ENCODE measurements around the gene BBX. TPM values are rescaled to one million over a fixed set of nuclear protein-coding genes. Genes with fewer than 3 reads are reported as not detected.

BBX gene
- total and polyA plus RNA-seq, 2 of the 13 experiments (the other 11 are each of a cell fraction or from before 2014, with no cell fraction given), result 13.7 to 23.2 TPM

DNA sequence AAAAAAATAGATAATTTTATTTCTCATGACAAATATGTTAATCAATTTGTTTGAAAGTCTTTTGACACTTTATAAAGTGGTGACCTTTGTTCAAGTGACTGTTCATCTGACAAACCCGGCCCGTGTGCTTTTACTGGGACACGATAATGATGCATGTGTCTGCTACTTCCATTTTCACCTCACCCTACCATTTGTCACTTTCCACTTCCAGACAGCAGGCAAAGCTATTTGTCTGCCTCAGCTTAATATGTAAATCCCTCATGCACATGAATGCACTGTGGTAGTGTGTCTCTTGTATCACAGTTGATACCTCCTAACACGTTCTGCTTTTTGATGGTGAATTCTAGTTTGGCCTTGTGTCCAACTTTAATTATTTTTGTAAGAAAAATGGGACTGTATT lies 204.3 kb downstream of the BBX start (continued):
- TF ChIP-seq, protein P1, sequence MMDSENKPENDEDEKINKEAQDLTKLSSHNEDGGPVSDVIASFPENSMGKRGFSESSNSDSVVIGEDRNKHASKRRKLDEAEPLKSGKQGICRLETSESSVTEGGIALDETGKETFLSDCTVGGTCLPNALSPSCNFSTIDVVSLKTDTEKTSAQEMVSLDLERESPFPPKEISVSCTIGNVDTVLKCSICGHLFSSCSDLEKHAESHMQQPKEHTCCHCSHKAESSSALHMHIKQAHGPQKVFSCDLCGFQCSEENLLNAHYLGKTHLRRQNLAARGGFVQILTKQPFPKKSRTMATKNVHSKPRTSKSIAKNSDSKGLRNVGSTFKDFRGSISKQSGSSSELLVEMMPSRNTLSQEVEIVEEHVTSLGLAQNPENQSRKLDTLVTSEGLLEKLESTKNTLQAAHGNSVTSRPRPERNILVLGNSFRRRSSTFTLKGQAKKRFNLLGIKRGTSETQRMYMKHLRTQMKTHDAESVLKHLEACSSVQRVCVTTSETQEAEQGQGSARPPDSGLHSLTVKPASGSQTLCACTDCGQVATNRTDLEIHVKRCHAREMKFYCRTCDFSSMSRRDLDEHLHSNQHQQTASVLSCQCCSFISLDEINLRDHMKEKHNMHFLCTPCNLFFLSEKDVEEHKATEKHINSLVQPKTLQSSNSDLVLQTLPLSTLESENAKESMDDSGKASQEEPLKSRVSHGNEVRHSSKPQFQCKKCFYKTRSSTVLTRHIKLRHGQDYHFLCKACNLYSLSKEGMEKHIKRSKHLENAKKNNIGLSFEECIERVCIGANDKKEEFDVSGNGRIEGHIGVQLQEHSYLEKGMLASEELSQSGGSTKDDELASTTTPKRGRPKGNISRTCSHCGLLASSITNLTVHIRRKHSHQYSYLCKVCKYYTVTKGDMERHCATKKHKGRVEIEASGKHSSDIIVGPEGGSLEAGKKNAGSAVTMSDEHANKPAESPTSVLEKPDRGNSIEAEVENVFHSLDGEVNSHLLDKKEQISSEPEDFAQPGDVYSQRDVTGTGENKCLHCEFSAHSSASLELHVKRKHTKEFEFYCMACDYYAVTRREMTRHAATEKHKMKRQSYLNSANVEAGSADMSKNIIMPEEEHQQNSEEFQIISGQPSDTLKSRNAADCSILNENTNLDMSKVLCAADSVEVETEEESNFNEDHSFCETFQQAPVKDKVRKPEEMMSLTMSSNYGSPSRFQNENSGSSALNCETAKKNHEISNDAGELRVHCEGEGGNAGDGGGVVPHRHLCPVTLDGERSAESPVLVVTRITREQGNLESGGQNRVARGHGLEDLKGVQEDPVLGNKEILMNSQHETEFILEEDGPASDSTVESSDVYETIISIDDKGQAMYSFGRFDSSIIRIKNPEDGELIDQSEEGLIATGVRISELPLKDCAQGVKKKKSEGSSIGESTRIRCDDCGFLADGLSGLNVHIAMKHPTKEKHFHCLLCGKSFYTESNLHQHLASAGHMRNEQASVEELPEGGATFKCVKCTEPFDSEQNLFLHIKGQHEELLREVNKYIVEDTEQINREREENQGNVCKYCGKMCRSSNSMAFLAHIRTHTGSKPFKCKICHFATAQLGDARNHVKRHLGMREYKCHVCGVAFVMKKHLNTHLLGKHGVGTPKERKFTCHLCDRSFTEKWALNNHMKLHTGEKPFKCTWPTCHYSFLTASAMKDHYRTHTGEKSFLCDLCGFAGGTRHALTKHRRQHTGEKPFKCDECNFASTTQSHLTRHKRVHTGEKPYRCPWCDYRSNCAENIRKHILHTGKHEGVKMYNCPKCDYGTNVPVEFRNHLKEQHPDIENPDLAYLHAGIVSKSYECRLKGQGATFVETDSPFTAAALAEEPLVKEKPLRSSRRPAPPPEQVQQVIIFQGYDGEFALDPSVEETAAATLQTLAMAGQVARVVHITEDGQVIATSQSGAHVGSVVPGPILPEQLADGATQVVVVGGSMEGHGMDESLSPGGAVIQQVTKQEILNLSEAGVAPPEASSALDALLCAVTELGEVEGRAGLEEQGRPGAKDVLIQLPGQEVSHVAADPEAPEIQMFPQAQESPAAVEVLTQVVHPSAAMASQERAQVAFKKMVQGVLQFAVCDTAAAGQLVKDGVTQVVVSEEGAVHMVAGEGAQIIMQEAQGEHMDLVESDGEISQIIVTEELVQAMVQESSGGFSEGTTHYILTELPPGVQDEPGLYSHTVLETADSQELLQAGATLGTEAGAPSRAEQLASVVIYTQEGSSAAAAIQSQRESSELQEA (CRISPR knock-in tag; IDR thresholded peaks at IDR 0.05; ENCODE audit: not compliant biosample characterization), result no peak
- TF ChIP-seq, protein P2, sequence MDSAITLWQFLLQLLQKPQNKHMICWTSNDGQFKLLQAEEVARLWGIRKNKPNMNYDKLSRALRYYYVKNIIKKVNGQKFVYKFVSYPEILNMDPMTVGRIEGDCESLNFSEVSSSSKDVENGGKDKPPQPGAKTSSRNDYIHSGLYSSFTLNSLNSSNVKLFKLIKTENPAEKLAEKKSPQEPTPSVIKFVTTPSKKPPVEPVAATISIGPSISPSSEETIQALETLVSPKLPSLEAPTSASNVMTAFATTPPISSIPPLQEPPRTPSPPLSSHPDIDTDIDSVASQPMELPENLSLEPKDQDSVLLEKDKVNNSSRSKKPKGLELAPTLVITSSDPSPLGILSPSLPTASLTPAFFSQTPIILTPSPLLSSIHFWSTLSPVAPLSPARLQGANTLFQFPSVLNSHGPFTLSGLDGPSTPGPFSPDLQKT (CRISPR knock-in tag; IDR thresholded peaks at IDR 0.05; ENCODE audit: borderline replicate concordance), result no peak
- TF ChIP-seq DNMT3B (CRISPR knock-in tag; conservative IDR thresholded peaks at IDR 0.05) (no peak), CC2D1A (CRISPR knock-in tag; IDR thresholded peaks at IDR 0.05) (no peak), ZNF331 (CRISPR knock-in tag; IDR thresholded peaks at IDR 0.05) (no peak), ZNF33A (CRISPR knock-in tag; IDR thresholded peaks at IDR 0.05; ENCODE audit: borderline replicate concordance) (no peak), MEF2D (CRISPR knock-in tag; IDR thresholded peaks at IDR 0.05) (no peak)
